GM18858 (cell line): ENCODE measurements around the gene GRIA3.
"Not testable (repeated sequence)": the region's sequence is repeated elsewhere in the genome, so short reads cannot be mapped to it uniquely, and the experiment has no call there.

Source experiments
- ATAC-seq: cut with Tn5 transposase; IDR thresholded peaks from one replicate; pipeline ENCODE4 v1.9.1; 2021; ENCODE audit not compliant: unreplicated experiment

The GRIA3 gene

DNA sequence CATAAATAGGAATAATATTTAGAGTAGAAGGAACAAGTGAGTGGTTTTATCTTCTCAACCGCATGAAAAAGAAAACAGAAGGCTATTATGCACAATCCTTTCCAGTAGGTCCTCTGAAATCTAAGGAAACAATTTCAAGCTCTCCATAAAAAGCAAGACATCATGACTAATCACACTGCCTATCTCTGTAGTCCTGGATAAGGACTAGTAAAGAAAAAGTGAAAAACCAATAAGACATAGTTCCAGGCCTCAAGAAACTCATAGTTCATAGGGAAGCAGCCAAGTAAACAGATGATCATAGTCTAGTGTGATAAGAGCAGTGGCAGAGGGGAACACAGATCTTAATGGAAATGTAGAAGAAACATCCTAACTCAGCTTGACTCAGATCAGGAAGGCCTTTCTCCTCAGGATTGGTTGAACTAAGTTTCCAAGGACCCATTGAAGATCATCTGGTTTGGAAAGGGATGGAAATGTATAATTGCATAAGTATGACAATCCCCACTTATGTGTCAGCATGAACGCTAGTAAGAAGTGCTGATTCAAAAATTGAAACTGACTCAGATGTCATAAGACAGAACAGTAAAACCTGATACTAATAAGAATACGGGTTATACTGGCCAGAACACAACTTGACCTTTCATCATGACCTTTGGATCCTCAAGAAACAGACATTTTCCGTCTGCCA, 155.3 kb downstream of the GRIA3 start:
- peak; percentile 51 for ATAC-seq

GRCh38 chrX:123340696-123341095, 156.6 kb downstream of the GRIA3 start:
- ATAC-seq, result no peak

GRCh38 chrX:123348468-123348867, 164.4 kb downstream of the GRIA3 start:
- ATAC-seq, result no peak

DNA sequence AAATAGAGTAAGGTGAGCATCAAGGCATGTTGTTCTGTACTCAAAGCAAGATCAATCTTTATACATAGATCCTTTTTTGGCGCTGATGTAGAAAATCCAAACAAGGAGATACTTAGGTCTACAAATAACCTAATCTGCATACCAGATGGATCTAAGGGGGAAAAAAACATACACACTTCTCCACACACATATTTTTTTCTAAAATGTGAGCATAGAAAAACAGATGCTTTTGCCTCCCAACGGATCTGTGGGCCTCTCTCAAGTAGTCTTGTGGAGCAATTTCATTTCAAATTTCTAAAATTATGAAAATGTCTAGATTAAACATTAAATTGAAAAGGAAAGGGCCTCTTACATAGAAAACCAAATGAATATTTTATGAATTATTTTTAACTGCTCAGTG, 166.1 kb downstream of the GRIA3 start:
- ATAC-seq, result no peak

GRCh38 chrX:123357941-123358340, 173.9 kb downstream of the GRIA3 start:
- ATAC-seq, result peak; percentile 95

DNA sequence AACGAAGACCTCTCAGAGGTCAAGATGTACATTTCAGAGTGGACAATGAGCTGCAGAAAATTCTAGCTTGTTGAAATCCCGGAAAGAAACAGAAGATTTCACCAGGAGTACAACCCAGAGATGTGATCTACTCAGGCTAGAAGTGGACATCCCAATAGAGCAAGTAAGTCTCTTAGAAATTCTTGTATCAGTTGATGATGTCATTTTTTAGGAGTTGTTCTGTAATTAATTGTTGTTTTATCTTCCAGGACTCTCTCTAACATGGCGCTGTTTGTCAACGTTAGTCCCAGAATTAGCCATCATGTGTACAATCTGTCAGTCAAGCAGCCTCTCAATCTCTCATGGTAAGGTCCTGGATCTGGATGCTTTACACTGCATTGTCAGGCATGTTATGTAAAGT, 174.4 kb downstream of the GRIA3 start:
- ATAC-seq, result no peak

GRCh38 chrX:123361371-123361770, 177.3 kb downstream of the GRIA3 start:
- ATAC-seq, result no peak

DNA sequence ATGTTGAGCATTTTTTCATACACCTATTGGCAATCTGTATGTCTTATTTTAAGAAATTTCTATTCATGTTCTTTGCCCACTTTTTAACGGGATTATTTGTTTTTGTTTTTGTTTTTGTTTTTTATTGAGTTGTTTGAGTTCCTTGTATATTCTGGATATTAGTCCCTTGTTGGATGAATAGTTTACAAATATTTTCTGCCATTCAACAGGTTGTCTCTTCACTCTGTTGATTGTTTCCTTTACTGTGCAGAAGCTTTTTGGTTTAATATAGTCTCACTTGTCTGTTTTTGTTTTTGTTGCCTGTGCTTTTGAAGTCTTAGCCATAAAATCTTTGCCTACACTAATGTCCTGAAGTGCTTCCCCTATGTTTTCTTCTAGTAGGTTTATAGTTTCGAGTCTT, 202.1 kb downstream of the GRIA3 start:
- ATAC-seq, result not testable (repeated sequence)

GRCh38 chrX:123392921-123393320, 208.8 kb downstream of the GRIA3 start:
- no peak for ATAC-seq

- ATAC-seq, result no peak
Measured at GRCh38 chrX:123399709-123400108, 215.6 kb downstream of the GRIA3 start.

- ATAC-seq, result no peak
Measured at GRCh38 chrX:123405231-123405630, 221.2 kb downstream of the GRIA3 start.

DNA sequence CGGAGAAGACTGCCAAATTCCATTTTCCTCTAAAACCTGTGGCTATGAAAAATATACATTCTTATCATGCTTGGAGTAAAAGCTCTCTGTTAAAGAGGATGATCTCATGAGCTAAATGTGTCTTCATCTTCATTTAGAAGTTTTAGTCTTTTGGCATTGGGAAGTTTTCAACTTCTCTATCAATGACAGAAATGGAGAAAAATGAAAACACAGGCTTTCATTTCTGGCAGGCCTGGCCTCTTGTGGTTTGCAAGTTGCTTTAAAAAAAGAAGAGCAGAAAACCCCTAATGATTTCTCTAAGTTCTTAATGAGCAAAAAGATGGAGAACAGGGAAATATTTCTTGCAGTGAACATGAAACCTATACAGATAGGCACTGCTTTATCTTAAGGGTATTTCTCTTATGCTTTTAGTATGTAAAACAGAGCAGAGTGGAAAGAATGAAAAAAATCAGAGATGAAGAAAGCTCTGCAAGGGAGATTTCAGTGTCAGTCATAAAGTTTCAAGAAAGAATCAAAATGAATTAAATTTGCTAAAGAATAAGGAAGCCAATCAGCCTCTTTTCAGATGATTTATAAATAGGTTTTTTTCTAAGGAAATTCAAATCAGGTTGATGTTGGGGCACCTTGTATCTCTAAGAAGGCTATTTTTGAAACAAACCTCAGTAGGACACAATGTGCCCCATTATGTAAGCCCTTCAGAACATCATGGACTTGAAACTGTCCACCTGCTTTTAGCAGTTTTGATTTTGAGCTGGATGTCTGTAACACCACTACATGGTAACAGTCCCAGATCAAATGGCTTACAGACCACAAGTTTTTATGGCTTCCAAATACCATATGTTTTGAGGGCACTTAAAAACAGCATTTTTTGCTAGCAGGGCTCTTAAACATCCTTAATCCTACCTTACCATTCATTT, 225.0 kb downstream of the GRIA3 start:
- peak; percentile 40 for ATAC-seq

DNA sequence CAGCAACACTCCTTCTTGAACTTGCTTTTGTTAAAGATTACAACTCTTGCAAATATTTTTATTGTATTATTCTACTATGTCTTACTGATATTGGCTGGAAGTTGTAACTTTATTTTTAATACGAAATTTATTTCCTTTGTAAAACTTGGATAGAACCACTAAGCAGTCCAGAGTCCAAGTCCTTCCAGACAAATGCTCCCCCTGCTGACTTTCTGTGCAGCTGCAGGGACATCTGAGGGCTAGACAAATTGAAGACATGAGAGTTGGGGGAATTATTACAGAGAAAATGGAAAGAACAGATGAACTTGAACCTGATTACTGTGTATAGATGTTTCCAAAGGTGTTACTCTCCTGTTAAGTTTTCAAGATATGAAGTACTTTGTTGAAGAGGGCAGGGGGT, 238.8 kb downstream of the GRIA3 start:
- no peak for ATAC-seq

- peak; percentile 93 for ATAC-seq
Measured at GRCh38 chrX:123424546-123424945, 240.5 kb downstream of the GRIA3 start.

GRCh38 chrX:123425471-123425870, 241.4 kb downstream of the GRIA3 start:
- no peak for ATAC-seq

- ATAC-seq, result no peak
Measured at GRCh38 chrX:123425904-123426303, 241.8 kb downstream of the GRIA3 start.

DNA sequence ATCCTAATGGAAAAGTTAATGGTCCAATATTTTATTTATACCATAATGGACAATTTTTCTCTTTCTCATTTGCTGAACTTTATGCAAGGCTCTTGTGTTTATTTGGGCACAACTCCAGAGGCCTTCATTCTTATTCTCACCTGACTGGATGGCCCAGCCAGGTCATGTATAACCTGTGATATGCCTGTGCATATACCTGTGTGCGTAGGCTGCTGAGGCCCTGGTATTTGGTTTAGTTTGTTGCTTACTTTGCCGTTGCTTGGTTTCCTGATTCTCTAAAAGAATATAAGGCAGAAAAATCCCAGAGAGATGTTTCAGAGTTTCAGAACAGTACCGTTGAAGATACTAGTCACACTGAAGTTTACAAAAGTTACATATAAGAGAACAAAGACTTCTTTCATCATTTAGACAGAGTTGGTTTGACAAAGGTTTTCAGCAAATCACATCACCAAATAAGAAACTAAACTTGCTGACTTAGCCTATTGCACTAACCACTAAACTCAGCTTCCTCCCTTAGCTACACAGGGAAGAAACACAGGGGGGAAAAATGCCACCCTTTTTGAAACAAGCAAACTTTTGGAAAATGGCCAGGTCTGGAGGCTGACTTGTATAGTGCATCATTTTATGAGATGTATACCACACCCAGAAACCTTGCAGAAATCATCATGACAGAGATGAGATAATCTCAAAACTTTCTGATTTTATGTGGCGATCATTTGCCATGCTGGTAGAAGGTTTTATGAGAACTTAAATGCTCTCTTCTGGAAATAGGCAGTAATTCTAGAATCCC, 248.5 kb downstream of the GRIA3 start:
- ATAC-seq, result no peak

DNA sequence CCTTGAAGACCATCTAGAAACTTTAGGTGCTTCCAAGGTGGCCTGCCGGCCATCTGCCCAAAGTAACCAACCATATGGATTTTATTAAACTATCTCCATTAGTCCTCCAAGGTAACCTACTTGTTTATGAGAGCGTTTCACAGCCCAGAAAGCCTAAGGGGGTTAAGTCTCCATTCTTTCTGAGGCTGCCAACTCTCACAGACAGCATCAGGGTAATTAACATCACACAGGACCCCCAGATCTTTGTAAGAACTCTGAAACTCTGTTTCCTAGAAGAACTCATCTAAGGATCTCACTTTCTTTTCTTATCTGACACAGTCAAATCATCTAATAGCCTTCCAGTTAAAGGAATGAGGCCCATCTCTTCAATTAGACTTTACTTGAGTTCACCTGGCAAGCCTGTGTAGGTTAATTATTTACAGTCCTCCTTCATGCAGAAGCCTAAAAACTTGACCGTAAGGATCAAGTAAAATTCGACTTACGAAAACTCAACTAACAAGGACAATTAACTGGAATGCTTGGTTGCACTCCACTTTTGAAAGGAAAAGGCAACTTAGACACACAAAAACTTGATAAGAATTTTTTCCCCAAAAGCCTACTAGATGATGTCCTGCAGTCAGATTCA, 252.5 kb downstream of the GRIA3 start:
- no peak for ATAC-seq

DNA sequence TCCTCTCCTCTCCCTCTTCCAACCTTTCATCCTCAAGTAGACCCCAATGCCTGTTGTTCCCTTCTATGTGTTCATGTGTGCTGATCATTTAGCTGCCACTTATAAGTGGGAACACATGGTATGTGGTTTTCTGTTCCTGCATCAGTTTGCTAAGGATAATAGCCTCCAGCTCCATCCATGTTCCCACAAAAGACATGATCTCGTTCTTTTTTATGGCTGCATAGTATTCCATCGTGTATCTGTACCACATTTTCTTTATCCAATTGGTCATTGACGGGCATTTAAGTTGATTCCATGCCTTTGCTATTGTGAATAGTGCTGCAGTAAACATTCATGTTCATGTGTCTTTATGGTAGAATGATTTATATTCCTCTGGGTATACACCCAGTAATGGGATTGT, 255.8 kb downstream of the GRIA3 start:
- ATAC-seq, result not testable (repeated sequence)

GRCh38 chrX:123442764-123443163, 258.7 kb downstream of the GRIA3 start:
- no peak for ATAC-seq

DNA sequence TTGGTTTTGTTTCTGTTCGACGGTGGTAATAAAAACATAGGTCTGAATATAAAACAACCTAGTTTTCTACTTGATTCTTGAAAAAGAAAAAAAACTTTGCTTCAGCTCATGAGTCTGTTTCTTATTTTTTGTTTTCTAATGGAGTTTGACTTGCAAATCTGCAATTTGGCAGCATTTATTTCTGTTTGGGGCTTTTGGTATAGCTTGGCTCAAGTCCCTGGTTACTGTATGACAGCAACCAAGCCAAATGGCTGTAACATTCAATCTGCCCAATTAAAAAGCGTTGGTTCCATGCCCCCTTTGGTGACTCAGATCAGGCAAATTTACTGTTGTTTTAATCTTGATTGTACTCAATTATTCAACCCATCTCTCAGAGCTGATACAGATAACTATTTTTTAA, 263.4 kb downstream of the GRIA3 start:
- no peak for ATAC-seq
